H9 (cell line): Measurements from ENCODE around the gene FGF3. TPM values are rescaled to one million over a fixed set of nuclear protein-coding genes. Genes with fewer than 3 reads are reported as not detected.

ENCODE experiments used
- DNase-seq: peaks from one replicate; pipeline ENCODE4 v3.0.0-alpha.2; 2017
- H2AFZ ChIP-seq: one replicate; pipeline ENCODE4 v1.6.1; 2013; ENCODE audit warnings: mild to moderate bottlenecking, low read length, control low read depth, moderate library complexity
- H2AK5ac ChIP-seq: 2 replicates; pipeline ENCODE4 v1.6.1; 2013; ENCODE audit warnings: low read length, control low read depth, mixed read lengths; ENCODE audit not compliant: insufficient read length
- H2BK120ac ChIP-seq: one replicate; pipeline ENCODE4 v1.6.1; 2013; ENCODE audit warnings: low read depth, mild to moderate bottlenecking, low read length, control low read depth, inconsistent platforms; ENCODE audit not compliant: poor library complexity, severe bottlenecking
- H2BK12ac ChIP-seq: 2 replicates; pipeline ENCODE4 v1.6.1; 2013; ENCODE audit warnings: low read length, control low read depth, mixed read lengths, low read depth; ENCODE audit not compliant: insufficient read length
- H2BK15ac ChIP-seq: 2 replicates; pipeline ENCODE4 v1.6.1; 2013; ENCODE audit warnings: low read depth, low read length, control low read depth
- H2BK20ac ChIP-seq: one replicate; pipeline ENCODE4 v1.6.1; 2013; ENCODE audit warnings: low read depth, mild to moderate bottlenecking, low read length, control low read depth, inconsistent platforms; ENCODE audit not compliant: poor library complexity, severe bottlenecking
- H2BK5ac ChIP-seq: 2 replicates; pipeline ENCODE4 v1.6.1; 2013; ENCODE audit warnings: low read length, control low read depth, mixed read lengths; ENCODE audit not compliant: insufficient read length
- H3K14ac ChIP-seq: 2 replicates; pipeline ENCODE4 v1.6.1; 2013; ENCODE audit warnings: low read length, control low read depth; ENCODE audit not compliant: insufficient read depth
- H3K18ac ChIP-seq: 2 replicates; pipeline ENCODE4 v1.6.1; 2013; ENCODE audit warnings: low read depth, mild to moderate bottlenecking, mixed read lengths, low read length, control low read depth; ENCODE audit not compliant: insufficient read length
- H3K23ac ChIP-seq: 2 replicates; pipeline ENCODE4 v1.6.1; 2013; ENCODE audit warnings: low read length, control low read depth, mixed read lengths, low read depth; ENCODE audit not compliant: insufficient read length
- H3K23me2 ChIP-seq: 2 replicates; pipeline ENCODE4 v1.6.1; 2013; ENCODE audit warnings: low read depth, mild to moderate bottlenecking, mixed read lengths, low read length, control low read depth; ENCODE audit not compliant: insufficient read length, poor library complexity, severe bottlenecking
- H3K27ac ChIP-seq: 2 replicates; pipeline ENCODE4 v1.5.1; 2013; ENCODE audit warnings: low read length, control low read depth, mixed read lengths, low read depth; ENCODE audit not compliant: insufficient read length
- H3K27me3 ChIP-seq: 2 replicates; pipeline ENCODE4 v1.6.1; 2013; ENCODE audit warnings: low read length, control low read depth, inconsistent platforms; ENCODE audit not compliant: insufficient read depth
- H3K4ac ChIP-seq: 2 replicates; pipeline ENCODE4 v1.6.1; 2013; ENCODE audit warnings: low read depth, mild to moderate bottlenecking, control low read depth, inconsistent platforms, low read length, moderate library complexity
- H3K4me1 ChIP-seq: 2 replicates; pipeline ENCODE4 v1.6.1; 2013; ENCODE audit warnings: low read length, control low read depth, inconsistent platforms; ENCODE audit not compliant: insufficient read depth
- H3K4me2 ChIP-seq: 2 replicates; pipeline ENCODE4 v1.6.1; 2013; ENCODE audit warnings: low read length, control low read depth, mixed read lengths; ENCODE audit not compliant: insufficient read length, insufficient read depth
- H3K56ac ChIP-seq: 2 replicates; pipeline ENCODE4 v1.6.1; 2013; ENCODE audit warnings: low read depth, mild to moderate bottlenecking, mixed read lengths, low read length, control low read depth; ENCODE audit not compliant: insufficient read length
- H3K79me1 ChIP-seq: 2 replicates; pipeline ENCODE4 v1.6.1; 2013; ENCODE audit warnings: low read depth, mild to moderate bottlenecking, moderate library complexity, low read length, control low read depth, inconsistent platforms; ENCODE audit not compliant: insufficient read depth, poor library complexity, severe bottlenecking
- H3K79me2 ChIP-seq: 2 replicates; pipeline ENCODE4 v1.6.1; 2013; ENCODE audit warnings: low read length, control low read depth, inconsistent platforms; ENCODE audit not compliant: insufficient read depth
- H3K9ac ChIP-seq: 2 replicates; pipeline ENCODE4 v1.6.1; 2013; ENCODE audit warnings: low read length, control low read depth, mixed read lengths; ENCODE audit not compliant: insufficient read length; ENCODE audit errors: extremely low read depth
- H3K9me3 ChIP-seq: one replicate; pipeline ENCODE4 v1.6.1; 2013; ENCODE audit warnings: low read depth, low read length, inconsistent platforms; ENCODE audit not compliant: control insufficient read depth
- H3T11ph ChIP-seq: one replicate; pipeline ENCODE4 v1.6.1; 2013; ENCODE audit warnings: mild to moderate bottlenecking, low read length, control low read depth, inconsistent platforms
- H4K20me1 ChIP-seq: one replicate; pipeline ENCODE4 v1.6.1; 2013; ENCODE audit not compliant: control insufficient read depth, insufficient read length, insufficient read depth
- H4K5ac ChIP-seq: 2 replicates; pipeline ENCODE4 v1.6.1; 2013; ENCODE audit warnings: low read depth, mild to moderate bottlenecking, mixed read lengths, low read length, control low read depth; ENCODE audit not compliant: insufficient read length
- H4K8ac ChIP-seq: replicated peaks from 2 replicates; pipeline ENCODE4 v1.6.1; 2013; ENCODE audit warnings: low read length, control low read depth, mixed read lengths, low read depth; ENCODE audit not compliant: insufficient read length
- H4K91ac ChIP-seq: 2 replicates; pipeline ENCODE4 v1.6.1; 2013; ENCODE audit warnings: low read depth, mild to moderate bottlenecking, moderate library complexity, mixed read lengths, low read length, control low read depth; ENCODE audit not compliant: insufficient read length
- H3K27ac Mint-ChIP-seq, 3 experiments: 2 replicates in 2 of 3; 3 replicates in 1 of 3; pipeline ENCODE4 v1.8.0; 2020 to 2021; ENCODE audit warnings: mixed read lengths in 3 of 3, mild to moderate bottlenecking in 1 of 3, moderate library complexity in 1 of 3
- H3K27me3 Mint-ChIP-seq: 2 replicates; pipeline ENCODE4 v1.8.0; 2021; ENCODE audit warnings: low read depth, mild to moderate bottlenecking, moderate library complexity, mixed read lengths
- H3K36me3 Mint-ChIP-seq, 3 experiments: 2 replicates in 2 of 3; 3 replicates in 1 of 3; pipeline ENCODE4 v1.8.0; 2020 to 2021; ENCODE audit warnings: low read depth in 3 of 3, mixed read lengths in 3 of 3; ENCODE audit not compliant: insufficient read depth in 1 of 3
- H3K4me1 Mint-ChIP-seq, 2 experiments: 2 replicates each; pipeline ENCODE4 v1.8.0; 2020; ENCODE audit warnings: mixed read lengths in 2 of 2
- H3K4me3 Mint-ChIP-seq, 2 experiments: 2 replicates in 1 of 2; 3 replicates in 1 of 2; pipeline ENCODE4 v1.8.0; 2020 to 2021; ENCODE audit warnings: mild to moderate bottlenecking in 2 of 2, mixed read lengths in 2 of 2, moderate library complexity in 1 of 2
- H3K9me3 Mint-ChIP-seq, 2 experiments: 2 replicates in 1 of 2; 3 replicates in 1 of 2; pipeline ENCODE4 v1.8.0; 2020; ENCODE audit warnings: mild to moderate bottlenecking in 2 of 2, mixed read lengths in 2 of 2, moderate library complexity in 1 of 2
- CTCF ChIP-seq: fragments of 200-600 bp; sonication (generic); conservative IDR thresholded peaks from 3 replicates; pipeline ENCODE4 v1.8.0; 2021; ENCODE audit warnings: antibody characterized with exemption, mild to moderate bottlenecking
- WGBS: extraction: QIAGEN DNeasy Blood & Tissue Kit; methylation state at CpG from one replicate; pipeline ENCODE4 v1.1.7; 2013; ENCODE audit warnings: missing lambda C conversion rate, low lambda C conversion rate, mixed read lengths; ENCODE audit not compliant: insufficient read length; ENCODE audit errors: extremely low coverage; 5-methylcytosine and 5-hydroxymethylcytosine counted together
- total RNA-seq: library from RNA; stranded (reverse); gene quantifications from 2 replicates; pipeline ENCODE4 v1.2.1, GENCODE V29; 2021

FGF3 gene
- total RNA-seq, 1 experiment from 2014 or later = not detected

DNA sequence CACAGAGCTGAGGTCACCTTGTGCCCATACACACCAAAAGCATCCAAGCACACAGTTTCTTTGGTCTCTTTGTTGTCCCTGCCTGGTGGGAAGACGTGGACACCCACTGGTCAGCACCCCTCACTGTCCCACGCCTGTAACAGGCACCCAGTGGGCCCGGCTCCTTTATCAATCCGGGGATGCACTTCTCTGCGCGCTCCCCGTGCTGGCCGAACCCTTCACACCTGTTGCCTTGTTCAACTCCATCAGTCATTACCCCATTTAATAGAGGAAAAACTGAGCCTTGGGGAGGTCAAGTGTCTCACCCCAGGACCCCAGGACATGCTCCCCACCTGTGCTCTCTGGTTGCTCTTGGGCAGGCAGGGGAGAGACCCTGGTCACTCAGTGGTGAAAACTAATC is 49.7 kb upstream of the FGF3 start:
- H2BK120ac ChIP-seq = no peak overlapping the region
- H4K8ac ChIP-seq = no peak overlapping the region
- H3K27me3 ChIP-seq = no peaks in the 10 kb centered on the region
- no peak overlapping the region for H3T11ph ChIP-seq
- H4K5ac ChIP-seq = no peak overlapping the region
- H2AK5ac ChIP-seq = no peak overlapping the region
- DNase-seq = no peak
- H3K56ac ChIP-seq = no peak overlapping the region
- H3K27ac ChIP-seq = no peak overlapping the region
- H3K23ac ChIP-seq = no peak overlapping the region
- no peaks in the 10 kb centered on the region for H3K79me2 ChIP-seq
- no peak overlapping the region for H2BK12ac ChIP-seq
- WGBS = no CpG with 5 or more reads among the region's 8 CpGs
- Mint-ChIP-seq H3K9me3 (peaks cover 12 to 14% of the 10 kb centered on the region in 2 experiments), H3K4me1 (peaks cover 22 to 37% of the 10 kb centered on the region in 2 experiments), H3K27ac (no peak overlapping the region; a peak in 1 of 7 replicates), H3K27me3 (peaks cover 11% of the 10 kb centered on the region), H3K4me3 (no peak overlapping the region), H3K36me3 (peaks cover 3 to 13% (median 6%) of the 10 kb centered on the region in 3 experiments; a peak in 6 of 7 replicates)
- no peaks in the 10 kb centered on the region for H3K9me3 ChIP-seq
- no peak overlapping the region for H3K9ac ChIP-seq
- no peak overlapping the region for H2AFZ ChIP-seq
- H3K18ac ChIP-seq = no peak overlapping the region
- H3K4ac ChIP-seq = no peak overlapping the region
- H3K23me2 ChIP-seq = no peaks in the 10 kb centered on the region
- no peaks in the 10 kb centered on the region for H4K20me1 ChIP-seq
- no peak overlapping the region for H2BK15ac ChIP-seq
- H3K79me1 ChIP-seq = no peaks in the 10 kb centered on the region
- no peak for TF ChIP-seq CTCF
- H2BK20ac ChIP-seq = no peak overlapping the region
- H3K14ac ChIP-seq = no peak overlapping the region; the same call in 1 of the 2 replicates
- no peak overlapping the region for H2BK5ac ChIP-seq
- no peak overlapping the region for H4K91ac ChIP-seq
- H3K4me1 ChIP-seq = no peaks in the 10 kb centered on the region
- no peak overlapping the region for H3K4me2 ChIP-seq
